Vagina (tissue), 2 donors: ENCODE data around the gene MS4A6E. TPM values are rescaled to one million over a fixed set of nuclear protein-coding genes. Genes with fewer than 3 reads are reported as not detected.
"Not testable (repeated sequence)": the region's sequence is repeated elsewhere in the genome, so short reads cannot be mapped to it uniquely, and the experiment has no call there.

Experiments
- DNase-seq, 2 donors: peaks; one replicate each; pipeline ENCODE4 v3.0.0-alpha.2; 2017; ENCODE audit errors: extremely low spot score in 2 of 2
- H3K27ac ChIP-seq: fragments of 200-600 bp; sonication (generic); one replicate; pipeline ENCODE4 v1.5.1; 2019
- H3K27me3 ChIP-seq: fragments of 200-600 bp; sonication (generic); one replicate; pipeline ENCODE4 v1.5.1; 2019
- H3K36me3 ChIP-seq, 2 donors: fragments of 200-600 bp; sonication (generic); one replicate each; pipeline ENCODE4 v1.5.1; 2017 to 2019
- H3K4me1 ChIP-seq: fragments of 200-600 bp; sonication (generic); one replicate; pipeline ENCODE4 v1.5.1; 2019
- H3K4me3 ChIP-seq, 2 donors: fragments of 200-600 bp; sonication (generic); 1 replicate in 1 of 2; 2 replicates in 1 of 2; pipeline ENCODE4 v1.5.1; 2016 to 2019
- H3K9me3 ChIP-seq: fragments of 200-600 bp; sonication (generic); one replicate; pipeline ENCODE4 v1.5.1; 2019
- POLR2A ChIP-seq, 2 donors: fragments of 450-650 bp; IDR thresholded peaks; one replicate each; pipeline ENCODE4 v1.6.1; 2017; ENCODE audit warnings: antibody characterized with exemption in 2 of 2, mild to moderate bottlenecking in 2 of 2, moderate library complexity in 2 of 2
- POLR2AphosphoS5 ChIP-seq, 2 donors: sonication (generic); formaldehyde crosslinking; IDR thresholded peaks; one replicate each; pipeline ENCODE4 v1.9.0; 2017; ENCODE audit warnings: antibody characterized with exemption in 2 of 2, mild to moderate bottlenecking in 2 of 2, low read depth in 1 of 2; ENCODE audit not compliant: insufficient read depth in 1 of 2
- intact Hi-C: fragments of 100-400 bp; cut with DNase I; formaldehyde crosslinking; loops from one replicate; pipeline ENCODE4 v1.15.1; 2023
- total RNA-seq: library from RNA; depleted of rRNA; stranded (reverse); fragments of >200 nt; gene quantifications from one replicate; pipeline ENCODE4 v1.2.3, GENCODE V29; 2016
- TF ChIP-seq, protein P1 (sequence below), 3 experiments: fragments of 450-650 bp in 2 of 3; fragments of 200-600 bp in 1 of 3; sonication (generic) in 1 of 3; IDR thresholded peaks; one replicate each; pipeline ENCODE4 v1.5.1; 2017 to 2019; ENCODE audit warnings: antibody characterized with exemption in 3 of 3, mild to moderate bottlenecking in 2 of 3, moderate library complexity in 2 of 3

Gene MS4A6E
- total RNA-seq, 1 donor from 2014 or later = 3.4 TPM

DNA sequence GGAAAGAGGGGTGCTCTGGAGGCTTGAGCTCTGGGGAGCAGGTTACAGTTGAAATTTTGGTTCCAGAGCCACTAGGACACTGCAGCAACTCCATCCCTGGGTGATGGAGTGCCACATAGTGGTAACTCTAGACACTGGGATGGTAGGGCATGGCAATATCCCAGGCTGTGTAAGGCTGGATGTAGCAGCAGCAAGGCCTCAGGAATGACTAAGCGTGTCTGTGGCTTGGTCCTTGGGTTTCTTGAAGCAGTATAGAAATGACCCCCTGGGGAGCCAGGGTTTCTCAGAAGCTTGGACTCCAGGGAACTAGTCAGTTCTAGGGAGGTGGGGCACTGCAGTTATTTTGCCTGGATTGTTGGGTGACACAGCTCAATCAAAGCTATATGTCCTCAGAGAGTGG, 38.5 kb upstream of the MS4A6E start:
- Histone ChIP-seq H3K36me3 (no peaks in the 10 kb centered on the region), H3K4me1 (no peaks in the 10 kb centered on the region), H3K27me3 (no peaks in the 10 kb centered on the region), H3K9me3 (no peaks in the 10 kb centered on the region), H3K27ac (no peak overlapping the region), H3K4me3 (no peak overlapping the region)
- DNase-seq = no peak
- intact Hi-C loops = no loop called here
- TF ChIP-seq POLR2AphosphoS5 (IDR thresholded peaks at IDR 0.05; ENCODE audit: insufficient read depth in 1 of 2, low read depth in 1 of 2) = no peak
- TF ChIP-seq, protein P1, sequence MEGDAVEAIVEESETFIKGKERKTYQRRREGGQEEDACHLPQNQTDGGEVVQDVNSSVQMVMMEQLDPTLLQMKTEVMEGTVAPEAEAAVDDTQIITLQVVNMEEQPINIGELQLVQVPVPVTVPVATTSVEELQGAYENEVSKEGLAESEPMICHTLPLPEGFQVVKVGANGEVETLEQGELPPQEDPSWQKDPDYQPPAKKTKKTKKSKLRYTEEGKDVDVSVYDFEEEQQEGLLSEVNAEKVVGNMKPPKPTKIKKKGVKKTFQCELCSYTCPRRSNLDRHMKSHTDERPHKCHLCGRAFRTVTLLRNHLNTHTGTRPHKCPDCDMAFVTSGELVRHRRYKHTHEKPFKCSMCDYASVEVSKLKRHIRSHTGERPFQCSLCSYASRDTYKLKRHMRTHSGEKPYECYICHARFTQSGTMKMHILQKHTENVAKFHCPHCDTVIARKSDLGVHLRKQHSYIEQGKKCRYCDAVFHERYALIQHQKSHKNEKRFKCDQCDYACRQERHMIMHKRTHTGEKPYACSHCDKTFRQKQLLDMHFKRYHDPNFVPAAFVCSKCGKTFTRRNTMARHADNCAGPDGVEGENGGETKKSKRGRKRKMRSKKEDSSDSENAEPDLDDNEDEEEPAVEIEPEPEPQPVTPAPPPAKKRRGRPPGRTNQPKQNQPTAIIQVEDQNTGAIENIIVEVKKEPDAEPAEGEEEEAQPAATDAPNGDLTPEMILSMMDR (IDR thresholded peaks at IDR 0.05) = no peak
- no peak for TF ChIP-seq POLR2A (IDR thresholded peaks at IDR 0.05)

DNA sequence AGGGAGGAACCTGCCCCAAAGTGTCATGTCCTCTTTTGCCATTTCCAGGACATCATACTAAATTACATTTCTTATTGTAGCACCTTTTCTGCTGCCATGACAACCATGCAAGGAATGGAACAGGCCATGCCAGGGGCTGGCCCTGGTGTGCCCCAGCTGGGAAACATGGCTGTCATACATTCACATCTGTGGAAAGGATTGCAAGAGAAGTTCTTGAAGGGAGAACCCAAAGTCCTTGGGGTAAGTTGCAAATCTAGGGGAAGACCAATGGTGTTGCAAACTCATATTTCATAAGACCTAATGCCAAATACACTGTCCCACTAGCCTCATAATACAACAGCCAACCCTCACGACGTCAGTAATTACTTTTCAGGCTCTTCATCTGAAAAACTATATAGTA, 34.9 kb upstream of the MS4A6E start:
- no peaks in the 10 kb centered on the region for H3K36me3 ChIP-seq
- H3K27me3 ChIP-seq = no peaks in the 10 kb centered on the region
- no peak overlapping the region for H3K27ac ChIP-seq
- intact Hi-C loops = no loop called here
- H3K4me1 ChIP-seq = no peaks in the 10 kb centered on the region
- H3K9me3 ChIP-seq = no peaks in the 10 kb centered on the region
- H3K4me3 ChIP-seq = no peak overlapping the region
- TF ChIP-seq POLR2AphosphoS5 (IDR thresholded peaks at IDR 0.05; ENCODE audit: insufficient read depth in 1 of 2, low read depth in 1 of 2) = no peak
- TF ChIP-seq, protein P1 (IDR thresholded peaks at IDR 0.05) = no peak
- TF ChIP-seq POLR2A (IDR thresholded peaks at IDR 0.05) = no peak
- no peak for DNase-seq

DNA sequence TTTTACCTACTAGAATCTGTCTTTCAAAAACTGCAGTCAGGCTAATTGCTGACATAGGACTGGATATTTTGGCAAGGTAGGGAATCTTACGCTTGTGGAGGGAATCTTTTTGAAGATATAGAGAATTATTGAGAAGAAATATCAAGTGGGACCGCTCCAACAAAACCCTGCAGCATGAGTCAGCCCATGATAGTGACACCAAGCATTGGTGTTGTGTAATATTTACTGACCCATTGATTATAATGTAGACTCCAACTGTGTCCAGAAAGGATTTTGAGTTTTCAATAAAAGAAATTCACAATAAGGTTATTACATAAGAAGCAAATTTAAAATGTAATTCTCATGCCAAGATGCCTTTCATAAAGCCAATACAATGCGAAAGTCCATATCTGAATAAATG, 25.9 kb upstream of the MS4A6E start:
- no peak for DNase-seq

DNA sequence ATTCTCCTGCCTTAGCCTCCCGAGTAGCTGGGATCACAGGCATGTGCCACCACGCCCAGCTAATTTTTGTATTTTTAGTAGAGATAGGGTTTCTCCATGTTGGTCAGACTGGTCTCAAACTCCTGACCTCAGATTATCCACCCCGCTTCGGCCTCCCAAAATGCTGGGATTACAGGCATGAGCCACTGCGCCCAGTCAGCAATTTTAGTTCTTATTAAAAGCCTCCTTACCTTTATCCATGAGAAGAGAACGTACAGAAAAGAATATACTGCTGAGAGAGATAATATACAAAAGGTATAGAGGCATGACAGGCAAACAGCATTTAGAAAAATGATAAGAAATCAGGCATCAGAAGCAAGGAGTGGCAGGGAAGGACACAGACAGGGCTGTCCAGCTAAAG, 25.2 kb upstream of the MS4A6E start:
- intact Hi-C loops, H3K9me3 ChIP-seq, DNase-seq, H3K36me3 ChIP-seq, H3K4me3 ChIP-seq, H3K27me3 ChIP-seq, H3K27ac ChIP-seq, H3K4me1 ChIP-seq: not testable (repeated sequence)

More for the DNA sequence above, 25.9 kb upstream of the MS4A6E start:
- no peak overlapping the region for H3K27ac ChIP-seq
- H3K27me3 ChIP-seq = no peaks in the 10 kb centered on the region
- no peaks in the 10 kb centered on the region for H3K4me1 ChIP-seq
- H3K9me3 ChIP-seq = no peaks in the 10 kb centered on the region
- intact Hi-C loops = no loop called here
- no peaks in the 10 kb centered on the region for H3K36me3 ChIP-seq
- TF ChIP-seq, protein P1 (IDR thresholded peaks at IDR 0.05) = no peak
- no peak for TF ChIP-seq POLR2AphosphoS5 (IDR thresholded peaks at IDR 0.05; ENCODE audit: insufficient read depth in 1 of 2, low read depth in 1 of 2)
- TF ChIP-seq POLR2A (IDR thresholded peaks at IDR 0.05) = no peak
- no peak overlapping the region for H3K4me3 ChIP-seq

DNA sequence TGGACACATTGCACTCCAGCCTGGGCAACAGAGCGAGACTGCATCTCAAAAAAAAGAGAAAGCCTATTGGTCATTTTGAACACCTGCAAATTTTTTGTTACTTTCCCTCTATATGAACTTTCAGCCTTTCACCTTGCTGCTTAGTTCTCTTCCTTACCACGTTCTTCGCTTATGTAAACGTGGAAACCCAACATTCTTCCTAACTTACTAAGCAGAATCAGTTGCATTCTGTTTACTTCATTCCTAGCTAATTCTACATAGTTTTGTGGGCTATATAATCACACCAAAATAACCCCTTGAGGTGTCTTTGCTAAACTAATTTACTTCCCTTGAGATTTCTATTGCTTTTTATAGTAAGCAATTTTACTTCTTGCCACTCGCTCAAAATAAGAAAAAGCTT, 23.4 kb upstream of the MS4A6E start:
- Histone ChIP-seq H3K36me3 (no peaks in the 10 kb centered on the region), H3K27ac (no peak overlapping the region), H3K9me3 (no peaks in the 10 kb centered on the region), H3K4me3 (no peak overlapping the region), H3K4me1 (no peaks in the 10 kb centered on the region), H3K27me3 (no peaks in the 10 kb centered on the region)
- intact Hi-C loops = no loop called here
- DNase-seq = no peak
- TF ChIP-seq POLR2AphosphoS5 (IDR thresholded peaks at IDR 0.05; ENCODE audit: insufficient read depth in 1 of 2, low read depth in 1 of 2) (no peak), POLR2A (IDR thresholded peaks at IDR 0.05) (no peak)
- TF ChIP-seq, protein P1 (IDR thresholded peaks at IDR 0.05) = no peak
